DND-41 (cell line): ENCODE measurements around the gene ADTRP.

Source experiments
- ATAC-seq: fragments of 200-7000 bp; cut with Tn5 transposase; 3 replicates; pipeline ENCODE4 v1.9.1; 2021; ENCODE audit warnings: low read depth; ENCODE audit not compliant: insufficient read depth
- DNase-seq: peaks from one replicate; pipeline ENCODE4 v3.0.0-alpha.2; 2020
- H2AFZ ChIP-seq: 2 replicates; pipeline ENCODE4 v1.6.0; 2012; ENCODE audit warnings: low read depth, low read length
- H3K27ac ChIP-seq: 2 replicates; pipeline ENCODE4 v1.5.1; 2012; ENCODE audit warnings: low read length, inconsistent platforms
- H3K27me3 ChIP-seq: fragments of 200-600 bp; sonication (generic); 2 replicates; pipeline ENCODE4 v1.6.0; 2012; ENCODE audit warnings: low read length, mild to moderate bottlenecking, inconsistent platforms; ENCODE audit not compliant: insufficient read depth, poor library complexity
- H3K36me3 ChIP-seq: 2 replicates; pipeline ENCODE4 v1.5.1; 2012; ENCODE audit warnings: low read length, inconsistent platforms; ENCODE audit not compliant: insufficient read depth
- H3K4me1 ChIP-seq: 2 replicates; pipeline ENCODE4 v1.5.1; 2012; ENCODE audit warnings: mild to moderate bottlenecking, low read length; ENCODE audit not compliant: insufficient read depth
- H3K4me2 ChIP-seq: 2 replicates; pipeline ENCODE4 v1.6.0; 2012; ENCODE audit warnings: mild to moderate bottlenecking, moderate library complexity, low read length, inconsistent platforms; ENCODE audit not compliant: insufficient read depth
- H3K4me3 ChIP-seq, 2 experiments: fragments of 200-600 bp in 1 of 2; shearing (Covaris generic) in 1 of 2; 2 replicates each; pipeline ENCODE4 v1.5.1; 2012 to 2016; ENCODE audit warnings: inconsistent platforms in 2 of 2, low read length in 2 of 2, mild to moderate bottlenecking in 2 of 2, low read depth in 1 of 2, moderate library complexity in 1 of 2
- H3K79me2 ChIP-seq: 2 replicates; pipeline ENCODE4 v1.6.0; 2012; ENCODE audit warnings: low read length, inconsistent platforms; ENCODE audit not compliant: insufficient read depth
- H3K9ac ChIP-seq: 2 replicates; pipeline ENCODE4 v1.6.0; 2012; ENCODE audit warnings: low read depth, mild to moderate bottlenecking, inconsistent platforms, low read length, moderate library complexity
- H3K9me3 ChIP-seq: 2 replicates; pipeline ENCODE4 v1.5.1; 2012; ENCODE audit warnings: low read length, moderate library complexity, mild to moderate bottlenecking, inconsistent platforms; ENCODE audit not compliant: insufficient read depth, severe bottlenecking
- H4K20me1 ChIP-seq: 2 replicates; pipeline ENCODE4 v1.6.0; 2012; ENCODE audit warnings: low read length; ENCODE audit not compliant: insufficient read depth
- CTCF ChIP-seq: IDR thresholded peaks from 2 replicates; pipeline ENCODE4 v1.5.1; 2012; ENCODE audit warnings: borderline replicate concordance, low read length, moderate library complexity, mild to moderate bottlenecking; ENCODE audit not compliant: poor library complexity, severe bottlenecking; ENCODE audit errors: extremely low read depth
- EZH2 ChIP-seq: IDR thresholded peaks from 3 replicates; pipeline ENCODE4 v1.6.1; 2012; ENCODE audit warnings: borderline replicate concordance, low read depth, mild to moderate bottlenecking, moderate library complexity, low read length, inconsistent platforms; ENCODE audit not compliant: severe bottlenecking

ADTRP gene

GRCh38 chr6:11727346-11727997 is 51.1 kb downstream of the ADTRP start:
- Histone ChIP-seq H3K36me3 (no peaks in the 10 kb centered on the region), H3K4me2 (no peak overlapping the region), H3K27me3 (no peaks in the 10 kb centered on the region), H3K9ac (no peak overlapping the region), H2AFZ (no peak overlapping the region), H3K4me3 (no peak overlapping the region), H3K4me1 (no peaks in the 10 kb centered on the region), H3K79me2 (no peaks in the 10 kb centered on the region), H3K27ac (no peak overlapping the region), H4K20me1 (no peaks in the 10 kb centered on the region), H3K9me3 (no peaks in the 10 kb centered on the region)
- ATAC-seq = no peak
- no peak for DNase-seq
- TF ChIP-seq EZH2 = no peak
- TF ChIP-seq CTCF = no peak

- Histone ChIP-seq H3K4me1 (no peaks in the 10 kb centered on the region), H3K4me2 (no peak overlapping the region), H3K9me3 (no peaks in the 10 kb centered on the region), H3K79me2 (no peaks in the 10 kb centered on the region), H3K4me3 (no peak overlapping the region), H2AFZ (no peak overlapping the region), H3K36me3 (no peaks in the 10 kb centered on the region), H4K20me1 (no peaks in the 10 kb centered on the region), H3K9ac (no peak overlapping the region), H3K27me3 (no peaks in the 10 kb centered on the region), H3K27ac (no peak overlapping the region)
- TF ChIP-seq CTCF (no peak), EZH2 (no peak)
- no peak for ATAC-seq
- DNase-seq = no peak
Observed at GRCh38 chr6:11724286-11724685, 54.3 kb downstream of the ADTRP start.

GRCh38 chr6:11722805-11723631 is 55.6 kb downstream of the ADTRP start:
- Histone ChIP-seq H3K4me1 (no peaks in the 10 kb centered on the region), H3K27me3 (no peaks in the 10 kb centered on the region), H3K4me2 (no peak overlapping the region), H3K4me3 (no peak overlapping the region), H3K27ac (no peak overlapping the region), H2AFZ (no peak overlapping the region), H4K20me1 (no peaks in the 10 kb centered on the region), H3K36me3 (no peaks in the 10 kb centered on the region), H3K9me3 (no peaks in the 10 kb centered on the region), H3K9ac (no peak overlapping the region), H3K79me2 (no peaks in the 10 kb centered on the region)
- TF ChIP-seq EZH2 (no peak), CTCF (no peak)
- no peak for DNase-seq
- no peak for ATAC-seq

- ATAC-seq (no peak), DNase-seq (no peak)
- Histone ChIP-seq H3K27me3 (no peaks in the 10 kb centered on the region), H3K4me3 (no peak overlapping the region), H3K36me3 (no peaks in the 10 kb centered on the region), H3K9me3 (no peaks in the 10 kb centered on the region), H3K4me2 (no peak overlapping the region), H4K20me1 (no peaks in the 10 kb centered on the region), H3K9ac (no peak overlapping the region), H3K27ac (no peak overlapping the region), H3K79me2 (no peaks in the 10 kb centered on the region), H2AFZ (no peak overlapping the region), H3K4me1 (no peaks in the 10 kb centered on the region)
- TF ChIP-seq CTCF (no peak), EZH2 (no peak)
Observed at GRCh38 chr6:11722220-11722619, 56.4 kb downstream of the ADTRP start.
